Activated CD8-positive, alpha-beta memory T cell treated with anti-CD3 and anti-CD28 coated beads, Interleukin-2, amount 10 ng/mL, durations not matched to agents 7 days and 5 days (primary cell): ENCODE measurements around the gene C6orf89. TPM values are rescaled to one million over a fixed set of nuclear protein-coding genes. Genes with fewer than 3 reads are reported as not detected.

Source experiments
- ATAC-seq: fragments of 150-1000 bp; cut with Tn5 transposase; one replicate; pipeline ENCODE4 v1.10.0; 2021; ENCODE audit warnings: moderate library complexity
- CTCF ChIA-PET: fragments of 350-600 bp; sonication (Branson Sonifier 250); formaldehyde crosslinking; loops from one replicate; lab custom pipeline; 2021; ENCODE audit warnings: antibody characterized with exemption; lab: Charles Lee
- DNase-seq: peaks from one replicate; pipeline ENCODE4 v3.0.0-alpha.2; 2020
- H3K27ac Mint-ChIP-seq: one replicate; pipeline ENCODE4 v1.8.0; 2021; ENCODE audit warnings: mild to moderate bottlenecking, mixed read lengths
- H3K27me3 Mint-ChIP-seq: one replicate; pipeline ENCODE4 v1.8.0; 2021; ENCODE audit warnings: mixed read lengths
- H3K36me3 Mint-ChIP-seq: one replicate; pipeline ENCODE4 v1.8.0; 2021; ENCODE audit warnings: mild to moderate bottlenecking, mixed read lengths
- H3K4me1 Mint-ChIP-seq: one replicate; pipeline ENCODE4 v1.8.0; 2021; ENCODE audit warnings: mixed read lengths
- H3K4me3 Mint-ChIP-seq: one replicate; pipeline ENCODE4 v1.8.0; 2021; ENCODE audit warnings: mild to moderate bottlenecking, moderate library complexity, mixed read lengths
- H3K9me3 Mint-ChIP-seq: one replicate; pipeline ENCODE4 v1.8.0; 2022; ENCODE audit warnings: low read depth, mixed read lengths
- total RNA-seq, 2 experiments: library from RNA; stranded (reverse); gene quantifications; one replicate each; pipeline ENCODE4 v1.2.3, GENCODE V29; 2021

Gene C6orf89, protein sequence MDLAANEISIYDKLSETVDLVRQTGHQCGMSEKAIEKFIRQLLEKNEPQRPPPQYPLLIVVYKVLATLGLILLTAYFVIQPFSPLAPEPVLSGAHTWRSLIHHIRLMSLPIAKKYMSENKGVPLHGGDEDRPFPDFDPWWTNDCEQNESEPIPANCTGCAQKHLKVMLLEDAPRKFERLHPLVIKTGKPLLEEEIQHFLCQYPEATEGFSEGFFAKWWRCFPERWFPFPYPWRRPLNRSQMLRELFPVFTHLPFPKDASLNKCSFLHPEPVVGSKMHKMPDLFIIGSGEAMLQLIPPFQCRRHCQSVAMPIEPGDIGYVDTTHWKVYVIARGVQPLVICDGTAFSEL
- total RNA-seq, result 10 to 100 TPM; 46.4 to 47.7 TPM

DNA sequence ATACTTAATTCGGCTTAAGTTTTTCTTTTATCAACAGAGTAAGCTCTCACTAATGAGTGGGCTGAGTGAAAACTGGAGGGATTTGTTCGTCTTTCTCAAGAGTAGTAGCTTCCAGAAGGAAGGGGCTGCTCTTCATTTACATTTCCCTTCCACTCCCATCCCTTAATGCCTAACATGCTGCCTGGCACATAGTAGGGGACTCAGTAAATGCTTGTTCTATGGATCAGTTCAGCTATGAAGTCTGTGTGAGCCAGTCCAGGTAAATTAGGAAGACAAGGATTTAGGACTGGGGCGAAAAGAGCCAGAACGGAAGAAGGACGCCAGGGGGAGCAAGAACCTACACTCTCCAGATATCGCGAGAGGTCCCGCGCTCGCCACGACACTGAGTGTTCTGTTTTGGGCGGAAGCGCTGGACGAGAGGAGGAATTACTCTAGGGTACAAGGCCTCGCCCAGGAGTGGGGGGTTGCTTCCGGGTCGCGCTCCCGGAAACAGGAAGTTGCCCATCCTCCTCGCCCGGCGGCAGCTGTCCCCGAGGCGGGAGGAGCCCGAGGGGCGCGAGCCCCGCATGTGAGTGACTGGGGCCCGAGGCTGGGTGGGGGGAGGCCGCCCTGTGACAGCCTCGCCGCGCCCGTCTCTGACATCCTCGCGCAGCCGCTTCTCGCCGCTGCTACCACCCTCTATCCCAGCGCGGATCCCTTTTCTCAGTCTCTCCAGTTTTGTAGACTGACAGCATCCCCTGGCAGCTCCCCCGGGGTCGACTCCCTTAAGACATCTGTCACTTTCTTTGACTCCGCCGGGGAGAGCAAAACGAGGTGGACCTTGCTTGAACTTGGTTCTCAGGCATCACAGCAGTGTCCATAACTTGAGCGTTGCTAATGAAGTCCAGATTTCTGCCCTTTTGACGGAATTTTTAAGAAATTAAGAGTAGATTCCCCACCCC, at the start of gene C6orf89:
Gene C6orf89, plus strand, starts transcription at position 492 of the 941 bp plus-strand sequence. CDS start 13,493 bp downstream, outside the sequence.
- no peaks in the 10 kb centered on the region for H3K9me3 Mint-ChIP-seq
- H3K27ac Mint-ChIP-seq, result peak within 1 kb of the TSS; percentile 91
- H3K4me1 Mint-ChIP-seq, result peaks cover 40% of the 10 kb centered on the region
- CTCF ChIA-PET, result interaction anchor here (0.6 to 16.9 kb wide), 37 partner anchors 9 to 1042 kb away, joined by 3 to 269 read pairs (median 5); partner anchors contain the start of genes FGD2, MTCH1 and PPIL1
- H3K27me3 Mint-ChIP-seq, result no peaks in the 10 kb centered on the region
- H3K36me3 Mint-ChIP-seq, result peaks cover 13% of the 10 kb centered on the region
- ATAC-seq (peak; percentile 99), DNase-seq (peak; percentile 99)
- H3K4me3 Mint-ChIP-seq, result peak within 1 kb of the TSS; percentile 92

DNA sequence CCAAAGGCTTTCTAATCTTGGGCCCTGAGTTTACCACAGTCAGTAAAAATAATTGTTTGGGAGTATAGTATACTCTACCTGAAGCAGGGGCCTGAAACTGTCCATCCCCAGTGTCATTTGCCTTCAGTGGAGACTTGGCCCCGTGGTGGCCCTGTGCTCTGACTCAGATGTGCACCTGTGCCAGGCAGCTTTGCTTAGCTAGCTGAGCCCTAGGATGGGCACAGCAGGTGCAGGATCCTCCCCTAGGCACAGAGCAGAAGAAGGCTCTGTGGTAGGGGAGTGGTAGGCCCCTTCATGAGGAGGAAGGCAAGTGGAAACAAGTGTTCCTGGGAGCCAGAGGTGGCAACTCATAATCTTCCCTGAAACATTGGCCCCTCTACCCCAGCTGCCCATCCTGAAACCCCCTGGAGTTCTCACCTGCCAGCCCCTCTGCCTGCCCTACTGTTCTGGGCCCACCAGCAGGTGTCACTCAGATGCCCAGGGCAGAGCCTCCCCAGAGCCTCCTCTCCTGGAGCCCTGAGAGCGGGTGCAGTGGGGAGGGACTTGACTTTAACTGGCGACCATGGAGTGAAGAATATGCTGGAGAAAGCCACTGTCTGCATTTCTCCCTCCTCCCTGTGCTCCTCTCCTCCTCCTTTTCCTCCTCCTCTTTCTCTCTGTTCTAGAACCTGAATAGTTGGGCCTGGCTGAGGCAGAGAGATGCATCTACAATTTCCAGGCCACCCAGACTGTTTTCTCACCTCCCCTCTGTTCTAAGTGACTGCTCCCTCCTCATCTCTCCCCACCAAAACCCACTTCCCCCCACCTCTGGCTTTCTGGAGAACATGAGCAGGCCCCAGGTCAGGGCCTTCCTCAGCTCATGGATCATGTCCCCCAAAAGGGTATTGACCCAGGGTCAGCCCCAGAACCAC, 49.4 kb upstream of the C6orf89 start:
- Mint-ChIP-seq H3K36me3 (no peaks in the 10 kb centered on the region), H3K27ac (no peak overlapping the region), H3K4me3 (no peak overlapping the region), H3K4me1 (peaks cover 15% of the 10 kb centered on the region), H3K9me3 (no peaks in the 10 kb centered on the region), H3K27me3 (peaks cover 52% of the 10 kb centered on the region)
- ATAC-seq (no peak), DNase-seq (no peak)
- CTCF ChIA-PET, result interaction anchor here (0.8 to 3.0 kb wide), 5 partner anchors 15 to 221 kb away, joined by 3 to 13 read pairs (median 4); no protein-coding TSS in a partner anchor

DNA sequence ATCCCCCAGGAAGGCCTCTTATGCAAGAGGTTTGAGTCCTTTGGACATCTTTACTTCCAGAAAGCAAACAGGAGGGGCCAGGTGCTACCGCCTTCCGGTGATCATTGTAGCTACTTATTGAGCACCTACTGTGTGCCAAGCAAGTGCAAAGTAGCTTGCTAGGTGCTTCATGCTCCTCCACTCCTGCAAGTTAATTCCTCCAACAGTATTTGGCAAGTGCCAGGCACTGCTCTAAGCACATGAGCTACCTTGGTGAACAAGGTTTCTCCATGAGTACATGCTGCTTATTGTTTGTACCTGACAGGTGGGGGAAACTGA, 48.8 kb upstream of the C6orf89 start:
- DNase-seq (no peak), ATAC-seq (no peak)
- CTCF ChIA-PET, result interaction anchor here (1.0 to 2.1 kb wide), 3 partner anchors 12 to 71 kb away, joined by 3 to 12 read pairs (median 3); no protein-coding TSS in a partner anchor
- Mint-ChIP-seq H3K27ac (no peak overlapping the region), H3K4me3 (no peak overlapping the region), H3K4me1 (peaks cover 15% of the 10 kb centered on the region), H3K36me3 (no peaks in the 10 kb centered on the region), H3K27me3 (peaks cover 52% of the 10 kb centered on the region), H3K9me3 (no peaks in the 10 kb centered on the region)

DNA sequence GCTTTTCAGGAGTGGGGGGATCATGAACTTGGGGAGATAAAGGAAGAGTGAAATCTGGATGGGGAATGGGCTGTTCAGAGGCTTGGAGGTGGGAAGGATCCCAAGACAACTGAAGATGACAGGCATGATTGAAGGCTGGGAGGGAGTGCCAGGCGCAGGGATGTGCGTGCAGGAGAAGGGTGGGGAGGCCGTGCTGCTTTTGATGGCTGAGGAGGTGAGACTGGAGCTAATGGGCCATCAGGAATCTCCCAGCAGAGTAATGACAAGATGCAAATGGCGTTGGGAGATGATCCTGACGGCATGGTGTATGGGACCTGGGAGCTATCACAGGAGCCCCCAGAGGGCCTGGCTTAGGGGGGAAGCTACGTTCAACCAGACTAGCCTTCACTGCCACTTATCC, 48.1 kb upstream of the C6orf89 start:
- Mint-ChIP-seq H3K9me3 (no peaks in the 10 kb centered on the region), H3K27ac (no peak overlapping the region), H3K4me3 (no peak overlapping the region), H3K27me3 (peaks cover 52% of the 10 kb centered on the region), H3K36me3 (no peaks in the 10 kb centered on the region), H3K4me1 (peaks cover 15% of the 10 kb centered on the region)
- CTCF ChIA-PET, result interaction anchor here (0.6 to 2.1 kb wide), 3 partner anchors 11 to 113 kb away, joined by 3 to 12 read pairs (median 3); no protein-coding TSS in a partner anchor
- ATAC-seq (no peak), DNase-seq (no peak)

DNA sequence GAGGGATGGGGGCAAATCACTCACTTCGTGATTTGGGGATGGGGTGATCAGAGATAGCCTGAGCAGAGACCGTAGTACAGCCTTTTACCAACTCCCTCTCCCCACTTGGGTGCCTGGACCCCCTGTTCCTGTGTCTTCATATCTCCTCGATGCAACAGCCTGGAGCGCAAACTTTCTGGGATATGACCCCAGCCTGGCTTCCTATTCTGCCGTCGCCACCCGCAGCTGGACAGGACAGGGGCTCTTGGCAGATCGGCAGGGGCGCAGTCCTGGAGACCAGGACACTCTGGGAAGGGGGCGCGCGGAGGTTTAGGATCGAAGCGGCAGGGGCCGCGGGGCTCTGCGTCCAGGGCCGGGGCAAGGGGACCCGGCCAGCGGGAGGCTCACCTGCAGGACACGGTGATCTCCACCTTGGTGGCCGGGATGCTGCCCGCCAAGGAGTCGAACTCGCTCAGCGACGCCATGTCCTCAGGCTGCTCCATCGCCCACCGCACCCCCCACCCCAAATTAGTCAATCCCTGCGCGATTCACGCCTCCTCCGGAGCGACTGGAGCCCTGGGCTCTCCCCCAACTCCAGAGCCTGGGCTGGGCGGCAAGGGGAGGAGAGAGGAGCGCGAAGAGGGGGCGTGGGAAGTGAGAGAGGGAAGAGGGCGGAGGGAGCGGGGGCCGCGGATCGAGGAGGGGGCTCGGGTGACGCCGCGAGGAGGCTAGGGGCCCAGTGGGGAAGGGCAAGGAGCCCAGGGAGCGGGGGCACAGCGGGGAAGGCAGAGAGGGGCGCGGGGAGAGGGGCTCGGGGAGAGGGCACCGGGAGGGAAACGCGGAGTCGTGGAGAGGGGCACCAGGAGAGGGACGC, 46.6 kb upstream of the C6orf89 start, which contains the start of gene CPNE5:
Gene CPNE5, minus strand, starts transcription at position 549 of the 853 bp plus-strand sequence. Its CDS starts 67 bp downstream, at position 482.
- DNase-seq (no peak), ATAC-seq (no peak)
- peaks cover 15% of the 10 kb centered on the region for H3K4me1 Mint-ChIP-seq
- peaks cover 52% of the 10 kb centered on the region for H3K27me3 Mint-ChIP-seq
- CTCF ChIA-PET, result no interaction called here
- H3K36me3 Mint-ChIP-seq, result no peaks in the 10 kb centered on the region
- peak within 1 kb of the TSS; percentile 64 for H3K4me3 Mint-ChIP-seq
- no peaks in the 10 kb centered on the region for H3K9me3 Mint-ChIP-seq
- no peak within 1 kb of the TSS for H3K27ac Mint-ChIP-seq

DNA sequence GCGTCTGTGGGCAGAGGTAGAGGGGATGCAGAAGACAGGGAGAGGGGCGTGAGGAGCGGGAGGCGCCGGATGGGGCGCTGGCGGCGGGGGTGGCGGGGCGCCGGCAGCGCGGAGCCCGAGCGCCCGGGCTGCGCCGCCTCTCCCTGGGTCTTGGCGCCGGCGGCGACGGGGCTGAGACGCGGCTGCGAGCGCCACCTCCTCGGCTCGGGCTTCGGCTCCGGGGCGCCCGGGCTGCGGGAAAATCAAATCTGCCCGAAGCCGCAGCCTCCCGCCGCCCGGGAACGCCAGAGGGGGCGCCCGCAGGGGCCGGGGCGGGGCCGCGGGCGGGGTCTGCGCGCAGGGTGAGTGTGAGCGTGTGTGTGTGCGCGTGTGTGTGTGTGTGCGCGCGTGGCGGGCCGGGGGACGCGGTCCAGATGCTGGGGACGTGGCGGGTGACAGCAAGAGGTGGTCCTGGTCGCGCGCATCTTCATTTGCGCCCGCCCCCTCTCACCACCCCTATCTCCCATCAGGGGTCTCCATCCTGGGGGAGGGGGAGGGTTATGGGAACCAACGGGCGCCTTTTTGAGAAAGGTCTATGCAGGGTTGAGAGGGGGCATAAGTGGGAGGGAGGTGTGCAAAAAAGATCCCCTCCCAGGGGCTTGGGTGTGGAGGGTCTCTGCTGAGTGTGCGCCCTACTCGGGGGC, 45.9 kb upstream of the C6orf89 start:
- H3K4me1 Mint-ChIP-seq, result peaks cover 15% of the 10 kb centered on the region
- no peaks in the 10 kb centered on the region for H3K36me3 Mint-ChIP-seq
- peak; percentile 74 for ATAC-seq
- no peak for DNase-seq
- peak overlapping the region; percentile 64 for H3K4me3 Mint-ChIP-seq
- no peak overlapping the region for H3K27ac Mint-ChIP-seq
- H3K9me3 Mint-ChIP-seq, result no peaks in the 10 kb centered on the region
- CTCF ChIA-PET, result no interaction called here
- peaks cover 51% of the 10 kb centered on the region for H3K27me3 Mint-ChIP-seq

DNA sequence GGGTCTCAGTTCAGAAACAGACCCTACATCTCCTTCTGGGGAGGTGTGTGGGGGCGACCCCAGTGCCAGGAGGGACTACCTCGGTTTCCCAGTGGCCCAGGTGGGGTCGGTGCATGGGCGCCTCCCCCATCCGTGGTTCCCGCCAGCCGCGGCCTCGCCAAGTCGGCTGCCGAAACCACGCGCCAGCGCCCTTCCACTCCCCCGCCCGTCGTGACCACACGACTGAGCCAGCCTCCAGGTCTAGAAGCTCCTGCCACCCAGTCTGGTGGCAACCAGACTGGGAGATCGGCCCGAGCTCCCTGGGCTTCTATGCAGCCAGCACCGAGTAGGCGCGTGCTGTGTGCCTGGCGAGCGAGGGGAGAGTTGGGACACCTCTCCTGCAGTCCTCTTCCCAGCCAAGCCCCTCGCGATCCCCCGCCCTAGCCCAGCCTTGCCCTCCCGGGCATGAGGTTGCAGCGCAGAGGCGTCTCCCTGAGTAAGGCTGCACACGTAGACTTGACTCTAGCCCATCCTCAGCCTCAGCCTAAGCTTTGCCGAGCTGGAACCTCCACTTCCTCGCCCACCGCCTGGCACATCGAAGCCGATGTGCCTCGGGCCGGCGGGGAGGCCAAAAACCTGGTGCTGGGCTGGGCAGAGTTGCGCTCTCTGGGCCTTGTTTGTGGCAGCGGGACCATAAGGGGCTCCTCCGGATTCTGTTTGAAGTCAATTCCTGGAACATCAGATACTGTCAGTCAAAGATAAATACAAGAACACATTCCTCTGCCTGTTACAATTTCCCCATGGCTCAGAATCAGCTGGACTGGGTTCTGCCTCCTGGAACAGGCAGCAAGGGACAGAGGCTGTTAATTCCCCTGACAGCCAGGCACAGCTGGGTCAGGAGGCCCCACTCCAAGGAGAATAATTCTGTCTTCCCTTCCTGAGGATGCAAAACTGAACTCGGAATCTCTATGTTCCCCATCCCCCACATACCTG, 45.0 kb upstream of the C6orf89 start:
- Mint-ChIP-seq H3K9me3 (no peaks in the 10 kb centered on the region), H3K4me1 (peaks cover 15% of the 10 kb centered on the region), H3K27ac (no peak overlapping the region), H3K36me3 (no peaks in the 10 kb centered on the region), H3K27me3 (peaks cover 45% of the 10 kb centered on the region), H3K4me3 (peak overlapping the region; percentile 64)
- ATAC-seq, result peak; percentile 16
- CTCF ChIA-PET, result interaction anchor here (0.6 to 1.0 kb wide), 2 partner anchors 12 to 17 kb away, joined by 3 read pairs; no protein-coding TSS in a partner anchor
- no peak for DNase-seq

DNA sequence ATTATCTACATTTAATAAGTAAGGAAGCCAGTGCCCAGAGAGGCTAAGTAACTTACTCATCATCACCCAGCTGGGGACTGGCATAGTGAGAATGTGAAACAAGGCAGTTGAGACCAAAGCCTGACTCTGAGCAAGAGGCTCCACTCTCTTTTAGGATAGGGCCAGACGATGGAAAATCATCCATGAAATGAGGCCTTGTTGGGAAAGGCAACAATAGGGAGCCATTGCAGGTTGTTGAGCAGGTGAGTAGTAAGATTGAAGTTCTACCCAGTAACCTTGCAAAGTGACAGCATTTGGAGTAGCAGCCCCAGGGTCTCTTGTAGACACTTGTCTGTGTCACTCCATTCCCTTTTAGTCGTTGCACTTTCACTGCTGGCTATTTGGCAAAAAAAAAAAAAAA, 44.0 kb upstream of the C6orf89 start:
- no peak overlapping the region for H3K27ac Mint-ChIP-seq
- H3K9me3 Mint-ChIP-seq, result no peaks in the 10 kb centered on the region
- CTCF ChIA-PET, result interaction anchor here (1.0 kb wide), 1 partner anchor 11 kb away, joined by 3 read pairs; no protein-coding TSS in a partner anchor
- ATAC-seq, result no peak
- H3K4me3 Mint-ChIP-seq, result no peak overlapping the region
- peaks cover 15% of the 10 kb centered on the region for H3K4me1 Mint-ChIP-seq
- H3K27me3 Mint-ChIP-seq, result peaks cover 39% of the 10 kb centered on the region
- H3K36me3 Mint-ChIP-seq, result no peaks in the 10 kb centered on the region
- no peak for DNase-seq

DNA sequence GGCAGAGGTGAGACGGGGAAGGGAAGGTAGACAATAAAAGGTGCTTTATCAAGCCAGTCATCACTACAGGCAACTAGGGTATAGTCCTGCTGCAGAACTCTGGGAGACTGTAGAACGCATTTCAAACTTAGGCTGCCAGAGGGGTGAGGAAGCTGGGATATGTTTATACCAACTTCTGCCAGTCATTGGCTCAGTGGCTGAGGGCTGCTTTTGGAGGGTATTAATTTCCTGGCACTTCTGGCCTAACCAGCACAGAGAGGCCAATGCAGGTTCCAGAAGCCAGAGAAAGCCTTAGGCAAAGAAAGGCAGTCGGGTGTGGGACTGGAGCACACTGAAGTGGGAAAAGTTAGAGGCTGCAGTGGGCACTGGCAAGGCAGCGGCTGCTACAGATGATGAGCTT, 42.6 kb upstream of the C6orf89 start:
- Mint-ChIP-seq H3K4me1 (peaks cover 15% of the 10 kb centered on the region), H3K36me3 (no peaks in the 10 kb centered on the region), H3K4me3 (no peak overlapping the region), H3K27ac (no peak overlapping the region), H3K27me3 (peaks cover 25% of the 10 kb centered on the region), H3K9me3 (no peaks in the 10 kb centered on the region)
- CTCF ChIA-PET, result interaction anchor here (1.3 kb wide), 1 partner anchor 175 kb away, joined by 4 read pairs; no protein-coding TSS in a partner anchor
- no peak for ATAC-seq
- DNase-seq, result no peak

DNA sequence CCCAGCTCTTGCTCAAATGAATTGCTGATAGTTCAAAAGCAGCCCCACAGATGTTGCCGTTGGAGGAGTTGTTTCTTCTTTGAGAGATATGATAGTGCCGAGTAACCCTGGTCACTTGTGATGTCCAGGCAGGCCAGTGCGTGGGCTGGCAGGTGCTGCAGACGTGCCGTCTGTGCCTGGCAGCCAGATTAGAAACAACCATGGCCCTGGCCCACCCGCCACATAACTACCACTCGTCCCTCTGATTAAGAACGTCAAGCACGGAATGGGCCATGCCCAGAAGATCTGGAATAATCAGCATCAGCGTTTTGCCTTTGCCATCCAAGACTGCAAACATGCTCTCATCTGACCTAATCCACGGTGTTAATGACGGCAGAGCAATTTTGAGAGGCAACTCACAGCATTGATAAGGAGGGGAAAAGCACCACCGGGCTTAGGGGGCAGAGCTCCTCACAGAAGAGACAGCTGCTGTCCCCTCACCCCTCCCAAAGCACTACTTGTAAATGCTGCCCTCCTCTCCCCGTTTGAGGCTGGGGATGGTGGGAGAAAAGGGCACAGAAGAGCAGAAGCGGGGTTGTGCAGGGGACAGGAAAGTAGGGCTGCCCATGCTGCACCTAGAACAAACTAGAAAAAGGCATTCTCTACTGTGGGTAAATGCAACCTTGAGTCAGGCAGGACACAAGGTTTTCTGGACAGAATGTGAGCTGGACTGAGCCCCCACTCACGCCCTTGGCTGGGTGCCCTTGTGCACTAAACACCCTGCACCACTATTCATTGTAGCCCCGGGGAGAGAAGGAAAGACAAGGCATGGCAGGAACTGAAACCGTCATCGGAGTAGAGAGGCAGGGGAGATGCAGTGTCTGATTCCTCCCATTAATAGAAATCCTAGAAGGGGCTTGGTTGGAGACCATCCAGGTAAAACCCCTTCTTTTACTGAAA, 41.3 kb upstream of the C6orf89 start:
- H3K9me3 Mint-ChIP-seq, result no peaks in the 10 kb centered on the region
- no peak overlapping the region for H3K4me3 Mint-ChIP-seq
- CTCF ChIA-PET, result interaction anchor here (0.9 kb wide), 1 partner anchor 62 kb away, joined by 4 read pairs; no protein-coding TSS in a partner anchor
- ATAC-seq (no peak), DNase-seq (no peak)
- peaks cover 14% of the 10 kb centered on the region for H3K27me3 Mint-ChIP-seq
- H3K27ac Mint-ChIP-seq, result no peak overlapping the region
- peaks cover 9% of the 10 kb centered on the region for H3K4me1 Mint-ChIP-seq
- no peaks in the 10 kb centered on the region for H3K36me3 Mint-ChIP-seq
